Mesendoderm (in vitro differentiated cells): ENCODE results near the gene NDUFV3.
"Not testable (repeated sequence)": the region's sequence is repeated elsewhere in the genome, so short reads cannot be mapped to it uniquely, and the experiment has no call there.

Source experiments
- DNase-seq: peaks from one replicate; pipeline ENCODE4 v3.0.0; 2013
- H2AK5ac ChIP-seq: 2 replicates; pipeline ENCODE4 v1.6.1; 2013; ENCODE audit warnings: low read length, inconsistent platforms
- H2BK120ac ChIP-seq: 2 replicates; pipeline ENCODE4 v1.6.1; 2013; ENCODE audit warnings: low read depth, mild to moderate bottlenecking, low read length, moderate library complexity, mixed read lengths
- H2BK15ac ChIP-seq: replicated peaks from 2 replicates; pipeline ENCODE4 v1.6.1; 2013; ENCODE audit warnings: low read depth, mild to moderate bottlenecking, moderate library complexity
- H2BK5ac ChIP-seq: 2 replicates; pipeline ENCODE4 v1.6.1; 2013; ENCODE audit warnings: low read length, inconsistent platforms
- H3K18ac ChIP-seq: 2 replicates; pipeline ENCODE4 v1.6.1; 2013; ENCODE audit warnings: mild to moderate bottlenecking, low read length, mixed read lengths
- H3K23ac ChIP-seq: one replicate; pipeline ENCODE4 v1.6.1; 2013; ENCODE audit warnings: low read length
- H3K27ac ChIP-seq: 2 replicates; pipeline ENCODE4 v1.5.1; 2013; ENCODE audit warnings: low read depth, mild to moderate bottlenecking, inconsistent platforms, low read length, moderate library complexity
- H3K27me3 ChIP-seq: 2 replicates; pipeline ENCODE4 v1.6.1; 2013; ENCODE audit warnings: low read length, control low read depth, mild to moderate bottlenecking, inconsistent platforms; ENCODE audit not compliant: insufficient read depth, poor library complexity
- H3K36me3 ChIP-seq: 2 replicates; pipeline ENCODE4 v1.6.1; 2013; ENCODE audit warnings: low read length, inconsistent platforms; ENCODE audit not compliant: control insufficient read depth, insufficient read depth
- H3K4ac ChIP-seq: one replicate; pipeline ENCODE4 v1.6.1; 2013; ENCODE audit warnings: low read depth, mild to moderate bottlenecking, low read length, moderate library complexity
- H3K4me1 ChIP-seq: 2 replicates; pipeline ENCODE4 v1.6.1; 2013; ENCODE audit warnings: low read depth, low read length, inconsistent platforms; ENCODE audit not compliant: control insufficient read depth
- H3K4me2 ChIP-seq: 2 replicates; pipeline ENCODE4 v1.6.1; 2013; ENCODE audit warnings: low read length
- H3K4me3 ChIP-seq: 2 replicates; pipeline ENCODE4 v1.5.1; 2013; ENCODE audit warnings: mild to moderate bottlenecking, low read length
- H3K56ac ChIP-seq: one replicate; pipeline ENCODE4 v1.6.1; 2013; ENCODE audit warnings: low read length
- H3K79me1 ChIP-seq: 2 replicates; pipeline ENCODE4 v1.6.1; 2013; ENCODE audit warnings: low read length, inconsistent platforms
- H3K79me2 ChIP-seq: 2 replicates; pipeline ENCODE4 v1.6.1; 2013; ENCODE audit warnings: mild to moderate bottlenecking, low read length; ENCODE audit not compliant: control insufficient read depth, insufficient read depth
- H3K9ac ChIP-seq: 2 replicates; pipeline ENCODE4 v1.6.1; 2013; ENCODE audit warnings: low read length, inconsistent platforms
- H4K5ac ChIP-seq: one replicate; pipeline ENCODE4 v1.6.1; 2013; ENCODE audit warnings: low read length
- H4K8ac ChIP-seq: one replicate; pipeline ENCODE4 v1.6.1; 2013; ENCODE audit warnings: low read depth, mild to moderate bottlenecking, control low read depth, low read length, moderate library complexity
- WGBS: extraction: QIAGEN DNeasy Blood & Tissue Kit; methylation state at CpG from one replicate; pipeline ENCODE4 v1.1.7; 2013; ENCODE audit warnings: low lambda C conversion rate, missing lambda C conversion rate; ENCODE audit not compliant: insufficient coverage; ENCODE audit errors: extremely low coverage; 5-methylcytosine and 5-hydroxymethylcytosine counted together

NDUFV3 gene

GRCh38 chr21:42923553-42924432 lies 30.7 kb downstream of the NDUFV3 start:
- peak overlapping the region; percentile 68 for H3K27ac ChIP-seq
- H3K18ac ChIP-seq = peak overlapping the region; percentile 54
- H3K4me1 ChIP-seq = peaks cover 6% of the 10 kb centered on the region
- peak overlapping the region; percentile 92 for H3K23ac ChIP-seq
- WGBS = no CpG with 5 or more reads among the region's 18 CpGs
- no peaks in the 10 kb centered on the region for H3K27me3 ChIP-seq
- H3K4me2 ChIP-seq = peak overlapping the region; percentile 37
- H2AK5ac ChIP-seq = peak overlapping the region; percentile 82
- H3K9ac ChIP-seq = peak overlapping the region; percentile 59
- no peaks in the 10 kb centered on the region for H3K79me1 ChIP-seq
- H2BK15ac ChIP-seq = no peak overlapping the region
- H2BK5ac ChIP-seq = peak overlapping the region; percentile 96
- H3K56ac ChIP-seq = peak overlapping the region; percentile 93
- H3K4ac ChIP-seq = peak overlapping the region; percentile 82
- peak overlapping the region; percentile 63 for H4K5ac ChIP-seq
- peak; percentile 99 for DNase-seq
- H3K79me2 ChIP-seq = no peaks in the 10 kb centered on the region
- H3K4me3 ChIP-seq = no peak overlapping the region
- H4K8ac ChIP-seq = no peak overlapping the region
- H3K36me3 ChIP-seq = no peaks in the 10 kb centered on the region
- peak overlapping the region; percentile 83 for H2BK120ac ChIP-seq

- peak overlapping the region; percentile 93 for H3K56ac ChIP-seq
- no peaks in the 10 kb centered on the region for H3K27me3 ChIP-seq
- peak overlapping the region; percentile 35 for H3K18ac ChIP-seq
- H2BK120ac ChIP-seq = peak overlapping the region; percentile 78
- peak overlapping the region; percentile 37 for H3K4me2 ChIP-seq
- no peak overlapping the region for H4K8ac ChIP-seq
- H3K36me3 ChIP-seq = no peaks in the 10 kb centered on the region
- no peak for DNase-seq
- H3K79me1 ChIP-seq = no peaks in the 10 kb centered on the region
- H2AK5ac ChIP-seq = peak overlapping the region; percentile 82
- peak overlapping the region; percentile 92 for H3K23ac ChIP-seq
- H3K4ac ChIP-seq = peak overlapping the region; percentile 82
- no CpG with 5 or more reads among the region's 6 CpGs for WGBS
- H3K9ac ChIP-seq = peak overlapping the region; percentile 59
- H3K27ac ChIP-seq = peak overlapping the region; percentile 68
- H4K5ac ChIP-seq = peak overlapping the region; percentile 63
- H3K79me2 ChIP-seq = no peaks in the 10 kb centered on the region
- peak overlapping the region; percentile 86 for H2BK15ac ChIP-seq
- peak overlapping the region; percentile 96 for H2BK5ac ChIP-seq
- peaks cover 6% of the 10 kb centered on the region for H3K4me1 ChIP-seq
- H3K4me3 ChIP-seq = no peak overlapping the region
Observed at GRCh38 chr21:42924433-42924751, 31.3 kb downstream of the NDUFV3 start.

- Histone ChIP-seq H2AK5ac (peak within 1 kb of the TSS; percentile 82), H4K8ac (peak within 1 kb of the TSS; percentile 29), H4K5ac (peak within 1 kb of the TSS; percentile 93), H3K27ac (peak within 1 kb of the TSS; percentile 82), H3K4ac (peak within 1 kb of the TSS; percentile 98), H3K18ac (peak within 1 kb of the TSS; percentile 90), H2BK5ac (peak within 1 kb of the TSS; percentile 96), H3K27me3 (no peaks in the 10 kb centered on the region), H3K4me3 (no peak within 1 kb of the TSS), H3K23ac (peak within 1 kb of the TSS; percentile 90), H3K79me1 (no peaks in the 10 kb centered on the region), H3K56ac (peak within 1 kb of the TSS; percentile 93), H3K9ac (peak within 1 kb of the TSS; percentile 62), H3K4me2 (no peak within 1 kb of the TSS), H3K4me1 (peaks cover 6% of the 10 kb centered on the region), H2BK15ac (peak within 1 kb of the TSS; percentile 86), H3K79me2 (no peaks in the 10 kb centered on the region), H3K36me3 (no peaks in the 10 kb centered on the region), H2BK120ac (peak within 1 kb of the TSS; percentile 91)
- peak; percentile 81 for DNase-seq
- no CpG with 5 or more reads among the region's 29 CpGs for WGBS
Observed at GRCh38 chr21:42925114-42925926, 32.2 kb downstream of the NDUFV3 start, which contains the start of gene ERVH48-1. TSS of gene ERVH48-1 (minus strand) at chr21:42925630. CDS start at chr21:42919006, 6,624 bp downstream.

- peak overlapping the region; percentile 85 for H3K27ac ChIP-seq
- not testable (repeated sequence) for H3K27me3 ChIP-seq, H3K79me2 ChIP-seq, H4K5ac ChIP-seq, H3K9ac ChIP-seq, H2BK15ac ChIP-seq, H3K79me1 ChIP-seq, H3K36me3 ChIP-seq, H3K4me2 ChIP-seq, H4K8ac ChIP-seq, H3K4me3 ChIP-seq, H3K23ac ChIP-seq
- DNase-seq = peak; percentile 85
- peak overlapping the region; percentile 98 for H2AK5ac ChIP-seq
- WGBS = no CpG with 5 or more reads among the region's 23 CpGs
- peak overlapping the region; percentile 87 for H3K4ac ChIP-seq
- peak overlapping the region; percentile 49 for H2BK120ac ChIP-seq
- peak overlapping the region; percentile 75 for H3K18ac ChIP-seq
- peaks cover 11% of the 10 kb centered on the region for H3K4me1 ChIP-seq
- peak overlapping the region; percentile 77 for H3K56ac ChIP-seq
- H2BK5ac ChIP-seq = peak overlapping the region; percentile 74
Observed at GRCh38 chr21:42927474-42928200, 34.5 kb downstream of the NDUFV3 start.

GRCh38 chr21:42929969-42930368 lies 36.9 kb downstream of the NDUFV3 start:
- Histone ChIP-seq H4K8ac (no peak overlapping the region), H3K4me2 (no peak overlapping the region), H3K27me3 (no peaks in the 10 kb centered on the region), H3K79me1 (no peaks in the 10 kb centered on the region), H3K4me1 (peaks cover 6% of the 10 kb centered on the region), H2BK15ac (no peak overlapping the region), H3K27ac (peak overlapping the region; percentile 79), H3K36me3 (no peaks in the 10 kb centered on the region), H2AK5ac (no peak overlapping the region), H3K4ac (peak overlapping the region; percentile 96), H3K23ac (no peak overlapping the region), H2BK5ac (peak overlapping the region; percentile 81), H3K9ac (peak overlapping the region; percentile 36), H4K5ac (no peak overlapping the region), H3K18ac (peak overlapping the region; percentile 92), H3K79me2 (no peaks in the 10 kb centered on the region), H3K4me3 (no peak overlapping the region), H3K56ac (peak overlapping the region; percentile 80), H2BK120ac (peak overlapping the region; percentile 90)
- DNase-seq = peak; percentile 93
- no CpG with 5 or more reads among the region's 3 CpGs for WGBS
